SK-N-MC (cell line): ENCODE data around the gene GDF3.

Experiments
- EZH2 ChIP-seq: fragments of 200-600 bp; sonication (generic); IDR thresholded peaks from one replicate; pipeline ENCODE4 v1.6.1; 2017; ENCODE audit warnings: antibody characterized with exemption
- FOXP2 ChIP-seq: optimal IDR thresholded peaks from 2 replicates; pipeline ENCODE3; 2011; ENCODE audit warnings: mild to moderate bottlenecking, moderate library complexity; ENCODE audit not compliant: insufficient read depth; ENCODE audit errors: extremely low read length, control extremely low read depth
- POLR2AphosphoS5 ChIP-seq: IDR thresholded peaks from 2 replicates; pipeline ENCODE4 v1.6.1; 2012; ENCODE audit warnings: mild to moderate bottlenecking, low read depth, low read length, borderline replicate concordance

DNA sequence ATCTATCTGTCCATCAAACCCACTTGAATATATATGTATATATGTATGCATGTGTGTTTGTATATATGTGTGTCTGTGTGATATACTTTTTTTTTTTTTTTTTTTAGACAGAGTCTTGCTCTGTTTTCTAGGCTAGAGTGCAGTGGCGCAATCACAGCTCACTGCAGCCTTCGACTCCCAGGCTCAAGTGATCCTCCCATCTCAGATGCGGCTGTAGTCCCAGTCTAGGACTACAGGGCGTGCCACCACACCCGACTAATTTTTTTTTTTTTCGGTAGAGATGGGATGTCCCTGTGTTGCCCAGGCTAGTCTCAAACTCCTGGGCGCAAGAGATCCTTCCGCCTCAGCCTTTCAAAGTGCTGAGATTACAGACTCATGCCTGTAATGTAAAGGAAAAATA lies 16.8 kb downstream of the GDF3 start:
- TF ChIP-seq POLR2AphosphoS5 (no peak), EZH2 (no peak), FOXP2 (no peak)
